ENCODE results near the gene C2orf92.

Gene C2orf92

GRCh38 chr2:97722227-97722626, 52.7 kb downstream of the C2orf92 start:
- H3K4me3 ChIP-seq (ENCODE audit: low read depth, low read length), result no peak overlapping the region
- no peak for TF ChIP-seq CTCF (IDR thresholded peaks at IDR 0.05; ENCODE audit: low read depth, low read length)

- H3K4me3 ChIP-seq (ENCODE audit: low read depth, low read length), result no peak overlapping the region
- no peak for TF ChIP-seq CTCF (IDR thresholded peaks at IDR 0.05; ENCODE audit: low read depth, low read length)
Measured at GRCh38 chr2:97723156-97724072, 53.9 kb downstream of the C2orf92 start.

- no peak for TF ChIP-seq CTCF (IDR thresholded peaks at IDR 0.05; ENCODE audit: low read depth, low read length)
- no peak overlapping the region for H3K4me3 ChIP-seq (ENCODE audit: low read depth, low read length)
Measured at GRCh38 chr2:97724073-97724410, 54.5 kb downstream of the C2orf92 start.

GRCh38 chr2:97724501-97724900, 55.0 kb downstream of the C2orf92 start:
- H3K4me3 ChIP-seq (ENCODE audit: low read depth, low read length), result no peak overlapping the region
- no peak for TF ChIP-seq CTCF (IDR thresholded peaks at IDR 0.05; ENCODE audit: low read depth, low read length)

GRCh38 chr2:97724946-97725688, 55.6 kb downstream of the C2orf92 start:
- H3K4me3 ChIP-seq (ENCODE audit: low read depth, low read length), result no peak overlapping the region
- TF ChIP-seq CTCF (IDR thresholded peaks at IDR 0.05; ENCODE audit: low read depth, low read length), result no peak

GRCh38 chr2:97726261-97727064, 57.0 kb downstream of the C2orf92 start:
- TF ChIP-seq CTCF (IDR thresholded peaks at IDR 0.05; ENCODE audit: low read depth, low read length), result no peak
- H3K4me3 ChIP-seq (ENCODE audit: low read depth, low read length), result no peak overlapping the region

Measured in WI38 (cell line).